Measurements from ENCODE around the gene CENPA.

GRCh38 chr2:26740346-26740745, 45.5 kb upstream of the CENPA start:
- TF ChIP-seq CTCF (IDR thresholded peaks at IDR 0.05) (no peak), EZH2 (IDR thresholded peaks at IDR 0.05) (no peak)

Data from neural progenitor cell (in vitro differentiated cells).